Measurements from ENCODE around the gene BNC2. TPM values are rescaled to one million over a fixed set of nuclear protein-coding genes. Genes with fewer than 3 reads are reported as not detected.

Gene BNC2
- total and polyA plus RNA-seq, 2 of the 13 experiments (the other 11 are each of a cell fraction or from before 2014, with no cell fraction given), result not detected

DNA sequence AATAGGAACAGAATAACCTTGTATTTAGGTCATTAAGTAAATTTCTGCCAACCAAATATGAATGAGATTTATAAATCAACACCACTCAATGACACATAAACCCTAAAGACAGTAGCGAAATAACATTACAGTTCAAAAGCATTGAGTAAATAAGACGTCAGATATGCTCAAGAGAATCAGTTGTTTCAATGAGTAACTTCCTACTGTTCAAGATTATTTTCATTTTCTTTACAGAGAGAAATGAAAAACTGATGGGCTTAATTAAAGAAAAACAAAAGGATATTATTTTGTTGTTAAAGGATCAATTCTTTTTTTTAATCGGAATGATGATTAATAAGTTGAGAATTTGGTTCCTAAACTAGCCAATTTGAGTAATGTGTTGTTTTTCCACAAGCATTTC is 150.1 kb downstream of the BNC2 start:
- Histone ChIP-seq H3K27me3 (ENCODE audit: control insufficient read depth in 1 of 2, insufficient read depth in 2 of 2, low read length in 2 of 2) (no peaks in the 10 kb centered on the region; a peak in 1 of 5 replicates), H3K4me2 (ENCODE audit: low read depth, low read length) (no peak overlapping the region), H3K79me2 (ENCODE audit: insufficient read depth, low read length) (no peaks in the 10 kb centered on the region), H3K9me3 (ENCODE audit: low read length) (no peaks in the 10 kb centered on the region), H4K20me1 (ENCODE audit: insufficient read depth, low read length) (no peaks in the 10 kb centered on the region), H3K36me3 (replicated peaks in 1 of 2; ENCODE audit: control insufficient read depth in 1 of 2, insufficient read depth in 2 of 2, low read length in 2 of 2) (no peaks in the 10 kb centered on the region), H3K27ac (ENCODE audit: extremely low read length, insufficient read depth, low read length) (no peak overlapping the region), H3K4me3 (replicated peaks in 1 of 3; ENCODE audit: insufficient read depth in 1 of 3, low read depth in 2 of 3, low read length in 3 of 3) (no peak overlapping the region), H2AFZ (ENCODE audit: low read length) (no peak overlapping the region), H3K4me1 (ENCODE audit: insufficient read depth, low read length) (no peaks in the 10 kb centered on the region), H3K9ac (ENCODE audit: insufficient read depth, low read depth, low read length) (no peak overlapping the region)
- TF ChIP-seq, protein P1, sequence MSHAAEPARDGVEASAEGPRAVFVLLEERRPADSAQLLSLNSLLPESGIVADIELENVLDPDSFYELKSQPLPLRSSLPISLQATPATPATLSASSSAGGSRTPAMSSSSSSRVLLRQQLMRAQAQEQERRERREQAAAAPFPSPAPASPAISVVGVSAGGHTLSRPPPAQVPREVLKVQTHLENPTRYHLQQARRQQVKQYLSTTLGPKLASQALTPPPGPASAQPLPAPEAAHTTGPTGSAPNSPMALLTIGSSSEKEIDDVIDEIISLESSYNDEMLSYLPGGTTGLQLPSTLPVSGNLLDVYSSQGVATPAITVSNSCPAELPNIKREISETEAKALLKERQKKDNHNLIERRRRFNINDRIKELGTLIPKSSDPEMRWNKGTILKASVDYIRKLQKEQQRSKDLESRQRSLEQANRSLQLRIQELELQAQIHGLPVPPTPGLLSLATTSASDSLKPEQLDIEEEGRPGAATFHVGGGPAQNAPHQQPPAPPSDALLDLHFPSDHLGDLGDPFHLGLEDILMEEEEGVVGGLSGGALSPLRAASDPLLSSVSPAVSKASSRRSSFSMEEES (CRISPR knock-in tag; IDR thresholded peaks at IDR 0.05), result no peak
- TF ChIP-seq ZNF839 (CRISPR knock-in tag; IDR thresholded peaks at IDR 0.05; ENCODE audit: borderline replicate concordance), result no peak
- TF ChIP-seq, protein P2, sequence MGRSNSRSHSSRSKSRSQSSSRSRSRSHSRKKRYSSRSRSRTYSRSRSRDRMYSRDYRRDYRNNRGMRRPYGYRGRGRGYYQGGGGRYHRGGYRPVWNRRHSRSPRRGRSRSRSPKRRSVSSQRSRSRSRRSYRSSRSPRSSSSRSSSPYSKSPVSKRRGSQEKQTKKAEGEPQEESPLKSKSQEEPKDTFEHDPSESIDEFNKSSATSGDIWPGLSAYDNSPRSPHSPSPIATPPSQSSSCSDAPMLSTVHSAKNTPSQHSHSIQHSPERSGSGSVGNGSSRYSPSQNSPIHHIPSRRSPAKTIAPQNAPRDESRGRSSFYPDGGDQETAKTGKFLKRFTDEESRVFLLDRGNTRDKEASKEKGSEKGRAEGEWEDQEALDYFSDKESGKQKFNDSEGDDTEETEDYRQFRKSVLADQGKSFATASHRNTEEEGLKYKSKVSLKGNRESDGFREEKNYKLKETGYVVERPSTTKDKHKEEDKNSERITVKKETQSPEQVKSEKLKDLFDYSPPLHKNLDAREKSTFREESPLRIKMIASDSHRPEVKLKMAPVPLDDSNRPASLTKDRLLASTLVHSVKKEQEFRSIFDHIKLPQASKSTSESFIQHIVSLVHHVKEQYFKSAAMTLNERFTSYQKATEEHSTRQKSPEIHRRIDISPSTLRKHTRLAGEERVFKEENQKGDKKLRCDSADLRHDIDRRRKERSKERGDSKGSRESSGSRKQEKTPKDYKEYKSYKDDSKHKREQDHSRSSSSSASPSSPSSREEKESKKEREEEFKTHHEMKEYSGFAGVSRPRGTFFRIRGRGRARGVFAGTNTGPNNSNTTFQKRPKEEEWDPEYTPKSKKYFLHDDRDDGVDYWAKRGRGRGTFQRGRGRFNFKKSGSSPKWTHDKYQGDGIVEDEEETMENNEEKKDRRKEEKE (IDR thresholded peaks at IDR 0.05), result no peak
- no peak for TF ChIP-seq CCAR2 (optimal IDR thresholded peaks at IDR 0.05; ENCODE audit: low read depth, low read length)
- TF ChIP-seq ZSCAN20 (CRISPR knock-in tag; IDR thresholded peaks at IDR 0.05; ENCODE audit: borderline replicate concordance), result no peak
- TF ChIP-seq, protein P3, sequence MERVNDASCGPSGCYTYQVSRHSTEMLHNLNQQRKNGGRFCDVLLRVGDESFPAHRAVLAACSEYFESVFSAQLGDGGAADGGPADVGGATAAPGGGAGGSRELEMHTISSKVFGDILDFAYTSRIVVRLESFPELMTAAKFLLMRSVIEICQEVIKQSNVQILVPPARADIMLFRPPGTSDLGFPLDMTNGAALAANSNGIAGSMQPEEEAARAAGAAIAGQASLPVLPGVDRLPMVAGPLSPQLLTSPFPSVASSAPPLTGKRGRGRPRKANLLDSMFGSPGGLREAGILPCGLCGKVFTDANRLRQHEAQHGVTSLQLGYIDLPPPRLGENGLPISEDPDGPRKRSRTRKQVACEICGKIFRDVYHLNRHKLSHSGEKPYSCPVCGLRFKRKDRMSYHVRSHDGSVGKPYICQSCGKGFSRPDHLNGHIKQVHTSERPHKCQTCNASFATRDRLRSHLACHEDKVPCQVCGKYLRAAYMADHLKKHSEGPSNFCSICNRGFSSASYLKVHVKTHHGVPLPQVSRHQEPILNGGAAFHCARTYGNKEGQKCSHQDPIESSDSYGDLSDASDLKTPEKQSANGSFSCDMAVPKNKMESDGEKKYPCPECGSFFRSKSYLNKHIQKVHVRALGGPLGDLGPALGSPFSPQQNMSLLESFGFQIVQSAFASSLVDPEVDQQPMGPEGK (CRISPR knock-in tag; IDR thresholded peaks at IDR 0.05), result no peak
- no peak for TF ChIP-seq GZF1 (CRISPR knock-in tag; IDR thresholded peaks at IDR 0.05)
- no peak for TF ChIP-seq ZNF879 (CRISPR knock-in tag; IDR thresholded peaks at IDR 0.05)
- no peak for TF ChIP-seq ZNF788 (CRISPR knock-in tag; IDR thresholded peaks at IDR 0.05; ENCODE audit: borderline replicate concordance)
- TF ChIP-seq, protein P4, sequence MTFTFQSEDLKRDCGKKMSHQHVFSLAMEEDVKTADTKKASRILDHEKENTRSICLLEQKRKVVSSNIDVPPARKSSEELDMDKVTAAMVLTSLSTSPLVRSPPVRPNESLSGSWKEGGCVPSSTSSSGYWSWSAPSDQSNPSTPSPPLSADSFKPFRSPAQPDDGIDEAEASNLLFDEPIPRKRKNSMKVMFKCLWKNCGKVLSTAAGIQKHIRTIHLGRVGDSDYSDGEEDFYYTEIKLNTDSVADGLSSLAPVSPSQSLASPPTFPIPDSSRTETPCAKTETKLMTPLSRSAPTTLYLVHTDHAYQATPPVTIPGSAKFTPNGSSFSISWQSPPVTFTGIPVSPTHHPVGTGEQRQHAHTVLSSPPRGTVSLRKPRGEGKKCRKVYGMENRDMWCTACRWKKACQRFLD (CRISPR knock-in tag; IDR thresholded peaks at IDR 0.05; ENCODE audit: borderline replicate concordance), result no peak
- TF ChIP-seq HOXA7 (CRISPR knock-in tag; IDR thresholded peaks at IDR 0.05), result no peak
- no peak for TF ChIP-seq ZNF317 (CRISPR knock-in tag; IDR thresholded peaks at IDR 0.05)
- no peak for TF ChIP-seq FOXP1 (IDR thresholded peaks at IDR 0.05)
- TF ChIP-seq FOXP1 (CRISPR knock-in tag; IDR thresholded peaks at IDR 0.05), result no peak
- TF ChIP-seq, protein P5, sequence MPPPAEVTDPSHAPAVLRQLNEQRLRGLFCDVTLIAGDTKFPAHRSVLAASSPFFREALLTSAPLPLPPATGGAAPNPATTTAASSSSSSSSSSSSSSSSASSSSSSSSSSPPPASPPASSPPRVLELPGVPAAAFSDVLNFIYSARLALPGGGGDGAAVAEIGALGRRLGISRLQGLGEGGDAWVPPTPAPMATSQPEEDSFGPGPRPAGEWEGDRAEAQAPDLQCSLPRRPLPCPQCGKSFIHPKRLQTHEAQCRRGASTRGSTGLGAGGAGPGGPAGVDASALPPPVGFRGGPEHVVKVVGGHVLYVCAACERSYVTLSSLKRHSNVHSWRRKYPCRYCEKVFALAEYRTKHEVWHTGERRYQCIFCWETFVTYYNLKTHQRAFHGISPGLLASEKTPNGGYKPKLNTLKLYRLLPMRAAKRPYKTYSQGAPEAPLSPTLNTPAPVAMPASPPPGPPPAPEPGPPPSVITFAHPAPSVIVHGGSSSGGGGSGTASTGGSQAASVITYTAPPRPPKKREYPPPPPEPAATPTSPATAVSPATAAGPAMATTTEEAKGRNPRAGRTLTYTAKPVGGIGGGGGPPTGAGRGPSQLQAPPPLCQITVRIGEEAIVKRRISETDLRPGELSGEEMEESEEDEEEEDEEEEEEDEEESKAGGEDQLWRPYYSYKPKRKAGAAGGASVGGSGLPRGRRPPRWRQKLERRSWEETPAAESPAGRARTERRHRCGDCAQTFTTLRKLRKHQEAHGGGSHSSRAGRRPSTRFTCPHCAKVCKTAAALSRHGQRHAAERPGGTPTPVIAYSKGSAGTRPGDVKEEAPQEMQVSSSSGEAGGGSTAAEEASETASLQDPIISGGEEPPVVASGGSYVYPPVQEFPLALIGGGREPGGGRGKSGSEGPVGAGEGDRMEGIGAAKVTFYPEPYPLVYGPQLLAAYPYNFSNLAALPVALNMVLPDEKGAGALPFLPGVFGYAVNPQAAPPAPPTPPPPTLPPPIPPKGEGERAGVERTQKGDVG (CRISPR knock-in tag; IDR thresholded peaks at IDR 0.05; ENCODE audit: borderline replicate concordance), result no peak
- 3% methylated on average over 3 of the region's 3 CpGs for WGBS (ENCODE audit: low lambda C conversion rate)
- in situ Hi-C loops (cut with HindIII; ENCODE audit: extremely low pct_ligation_motif_present, low pct_unique_long_range_greater_than_20kb) (no loop called here), intact Hi-C loops (cut with micrococcal nuclease; ENCODE audit: unreplicated experiment) (no loop called here)
- ATAC-seq, result no peak
- BruUV-seq (replicated peaks), result no TSS peak
- CTCF ChIA-PET (ENCODE audit: low intra/inter-chr PET ratio, low total read pairs), result no interaction called here
- POLR2A ChIA-PET, result no interaction called here
- DNase-seq (ENCODE audit: low spot score), result no peak
- no peak for FAIRE-seq
